NCI-H226 (cell line): ENCODE measurements around the gene CLEC3B.
"Not testable (repeated sequence)": the region's sequence is repeated elsewhere in the genome, so short reads cannot be mapped to it uniquely, and the experiment has no call there.

ENCODE experiments used
- DNase-seq: peaks from one replicate; pipeline ENCODE4 v3.0.0-alpha.2; 2015

CLEC3B gene

DNA sequence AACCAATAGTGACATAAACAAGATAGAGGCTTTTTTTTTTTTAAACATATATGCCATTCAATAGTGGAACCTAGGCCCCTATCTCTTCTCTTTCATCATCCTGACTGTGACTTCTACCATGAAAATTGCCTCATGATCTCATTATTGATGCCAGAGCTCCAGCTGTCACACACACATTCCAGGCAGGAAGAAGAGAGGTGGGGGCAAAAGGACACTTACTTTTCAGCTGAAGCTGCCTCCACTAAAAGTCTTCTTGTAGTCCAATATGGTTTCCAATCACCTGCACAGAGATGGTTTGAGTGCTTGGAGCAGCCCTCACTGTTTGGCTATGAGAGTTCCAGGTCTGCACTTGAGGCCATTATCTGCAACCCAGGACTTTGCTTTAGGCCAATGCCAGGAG, 45.0 kb downstream of the CLEC3B start:
- DNase-seq = no peak

DNA sequence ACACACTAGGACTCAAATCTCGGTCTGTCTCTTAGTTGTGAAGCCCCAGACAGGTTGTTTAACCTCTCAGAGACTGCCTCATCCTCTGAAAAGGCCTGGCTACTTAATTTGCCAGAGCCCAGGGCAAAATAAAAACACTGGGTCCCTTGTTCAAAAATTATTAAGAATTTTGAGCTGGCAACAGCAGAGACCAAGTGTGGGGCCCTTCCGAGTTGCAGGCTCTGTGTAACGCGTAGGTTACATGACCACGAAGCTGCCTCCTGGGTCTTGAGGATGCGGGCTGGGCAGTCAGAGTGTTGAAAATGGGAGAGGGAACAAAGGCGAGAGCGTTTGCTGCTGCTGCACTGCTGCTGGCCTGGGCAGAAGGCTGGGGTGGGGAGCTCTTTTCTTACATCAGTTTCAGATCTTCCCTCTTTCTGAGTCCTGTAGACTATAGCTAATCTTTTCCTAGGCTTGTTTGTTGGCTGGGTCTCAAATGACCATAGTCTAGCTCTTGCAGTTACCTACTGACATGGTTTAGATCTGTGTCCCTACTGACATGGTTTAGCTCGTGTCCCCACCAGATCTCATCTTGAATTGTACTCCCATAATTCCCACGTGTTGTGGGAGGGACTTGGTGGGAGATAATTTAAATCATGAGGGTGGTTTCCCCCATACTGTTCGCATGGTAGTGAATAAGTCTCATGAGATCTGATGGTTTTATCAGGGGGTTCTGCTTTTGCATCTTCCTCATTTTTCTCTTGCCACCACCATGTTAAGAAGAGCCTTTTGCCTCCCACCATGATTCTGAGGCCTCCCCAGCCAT, 49.9 kb downstream of the CLEC3B start:
- DNase-seq = no peak

- not testable (repeated sequence) for DNase-seq
Measured at GRCh38 chr3:45078256-45078655, 52.2 kb downstream of the CLEC3B start.

GRCh38 chr3:45078910-45079522, 52.9 kb downstream of the CLEC3B start:
- no peak for DNase-seq

GRCh38 chr3:45079715-45080114, 53.6 kb downstream of the CLEC3B start:
- no peak for DNase-seq

DNA sequence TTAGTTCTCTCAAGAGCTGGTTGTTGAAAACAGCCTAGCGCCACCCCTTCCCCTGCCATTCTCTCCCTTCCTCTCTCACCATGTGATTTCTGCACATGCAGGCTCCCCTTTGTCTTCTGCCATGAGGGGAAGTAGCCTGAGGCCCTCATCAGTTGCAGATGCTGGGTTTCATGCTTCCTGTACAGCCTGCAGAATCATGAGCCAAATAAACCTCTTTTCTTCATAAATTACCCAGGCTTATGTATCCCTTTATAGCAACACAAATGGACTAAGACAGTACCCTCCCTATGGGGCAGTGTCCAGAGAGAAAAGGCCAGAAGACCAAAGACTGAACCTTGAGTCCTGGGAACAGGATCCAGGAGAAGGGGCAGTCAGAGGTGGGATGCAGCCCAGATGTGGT, 54.7 kb downstream of the CLEC3B start:
- DNase-seq = no peak

DNA sequence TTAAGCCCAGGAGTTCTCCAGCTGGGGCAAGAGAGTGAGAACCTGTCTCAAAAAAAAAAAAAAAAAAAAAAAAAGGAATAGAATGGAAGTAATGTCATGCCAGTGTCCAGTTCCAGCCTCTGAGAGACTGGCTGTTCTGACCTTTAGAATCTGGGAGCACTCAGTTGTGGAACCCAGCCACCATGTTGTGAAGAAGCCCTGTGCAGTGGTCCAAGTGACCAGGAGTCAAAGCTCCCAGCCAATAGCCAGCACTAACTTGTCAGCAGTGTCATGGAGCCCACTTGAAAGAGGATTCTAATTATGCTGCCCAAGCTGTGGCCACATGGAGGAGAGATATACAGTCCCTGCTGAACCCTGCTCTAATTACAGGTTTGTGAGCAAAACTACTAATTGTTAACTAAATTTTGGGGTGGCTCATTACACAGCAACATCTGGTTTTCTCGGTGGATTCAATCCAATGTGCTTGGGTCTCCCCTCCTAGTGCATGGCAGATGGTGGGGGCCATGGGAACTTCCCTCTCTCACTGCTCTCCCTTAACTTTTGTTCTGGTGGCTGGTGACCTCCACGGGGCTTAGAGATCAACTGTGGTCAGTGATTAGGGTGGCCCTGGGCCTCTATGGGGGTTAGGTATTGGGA, 55.5 kb downstream of the CLEC3B start:
- no peak for DNase-seq

DNA sequence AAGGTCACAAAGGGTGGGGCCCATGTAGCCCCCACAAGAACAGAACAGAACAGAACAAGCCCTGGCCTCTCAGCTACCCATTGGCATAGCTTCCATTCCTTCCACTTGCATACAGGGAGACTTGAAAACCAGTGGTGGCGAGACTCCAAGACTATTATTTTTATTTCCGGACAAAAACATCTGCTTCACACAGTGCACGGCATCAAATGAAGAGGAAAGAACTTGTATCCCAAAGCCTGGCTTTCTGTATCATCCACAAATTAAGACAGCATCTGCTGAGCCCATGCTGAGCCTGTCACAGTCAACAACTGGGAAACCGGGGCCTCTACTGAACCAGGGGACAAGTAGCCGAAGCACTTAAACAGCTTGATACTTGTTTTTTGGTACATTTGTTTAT, 56.0 kb downstream of the CLEC3B start:
- DNase-seq = no peak

DNA sequence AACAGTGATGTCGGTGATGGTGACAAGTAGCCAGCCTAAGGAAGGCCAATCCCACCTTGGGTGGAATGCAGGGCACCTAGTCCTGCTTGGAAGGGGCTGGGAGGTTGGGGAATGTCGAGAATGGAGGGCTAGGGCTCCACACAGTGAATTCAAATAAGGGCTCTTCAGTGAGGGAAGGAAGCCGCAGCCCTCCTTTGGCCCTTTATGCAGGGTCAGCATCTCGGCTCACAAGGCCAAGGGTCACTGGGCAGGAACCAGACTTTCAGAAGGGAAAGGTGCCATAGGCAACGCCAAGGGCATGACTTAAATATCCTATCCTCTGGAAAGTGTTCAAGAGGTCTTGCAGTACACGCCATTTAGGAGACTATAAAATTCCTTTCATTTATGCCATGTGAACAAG, 56.9 kb downstream of the CLEC3B start:
- DNase-seq = no peak

DNA sequence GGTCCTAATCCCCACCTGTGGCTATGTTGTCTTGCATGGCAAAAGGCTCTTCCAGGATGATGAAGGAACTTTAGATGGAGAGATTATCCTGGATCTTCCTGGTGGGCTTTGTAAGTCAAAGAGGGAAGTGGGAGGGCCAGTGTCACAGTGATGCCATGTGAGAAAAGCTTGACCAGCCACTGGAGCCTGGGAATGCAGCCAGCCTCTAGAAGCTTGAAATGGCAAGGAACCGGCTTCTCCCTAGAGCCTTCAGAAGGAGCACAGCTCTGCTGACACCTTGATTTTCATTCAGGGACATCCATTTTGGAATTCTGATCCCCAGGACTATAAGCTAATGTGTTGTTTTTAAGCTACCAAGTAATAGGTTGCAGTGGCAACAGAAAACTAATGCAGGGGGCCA, 58.3 kb downstream of the CLEC3B start:
- no peak for DNase-seq

GRCh38 chr3:45084820-45085816, 59.0 kb downstream of the CLEC3B start:
- peak; percentile 77 for DNase-seq
